GM10248 (cell line): Measurements from ENCODE around the gene CPM.
"Not testable (repeated sequence)": the region's sequence is repeated elsewhere in the genome, so short reads cannot be mapped to it uniquely, and the experiment has no call there.

Experiments used
- CTCF ChIA-PET: fragments of 300-600 bp; sonication (Branson Sonifier 250); formaldehyde crosslinking; extraction: SDS; loops from one replicate; lab custom pipeline; 2021; ENCODE audit warnings: antibody characterized with exemption; lab: Yijun Ruan, JAX
- POLR2A ChIA-PET: fragments of 350-650 bp; sonication (Branson Sonifier 250); formaldehyde crosslinking; extraction: SDS; loops from one replicate; lab custom pipeline; 2020; ENCODE audit warnings: antibody characterized with exemption; lab: Yijun Ruan, JAX
- DNase-seq: peaks from one replicate; pipeline ENCODE4 v3.0.0; 2012; ENCODE audit errors: extremely low spot score
- CTCF ChIP-seq: IDR thresholded peaks from 2 replicates; pipeline ENCODE4 v1.5.1; 2012; ENCODE audit warnings: mild to moderate bottlenecking, low read depth; ENCODE audit errors: extremely low read depth, missing control alignments, control extremely low read depth

CPM gene

DNA sequence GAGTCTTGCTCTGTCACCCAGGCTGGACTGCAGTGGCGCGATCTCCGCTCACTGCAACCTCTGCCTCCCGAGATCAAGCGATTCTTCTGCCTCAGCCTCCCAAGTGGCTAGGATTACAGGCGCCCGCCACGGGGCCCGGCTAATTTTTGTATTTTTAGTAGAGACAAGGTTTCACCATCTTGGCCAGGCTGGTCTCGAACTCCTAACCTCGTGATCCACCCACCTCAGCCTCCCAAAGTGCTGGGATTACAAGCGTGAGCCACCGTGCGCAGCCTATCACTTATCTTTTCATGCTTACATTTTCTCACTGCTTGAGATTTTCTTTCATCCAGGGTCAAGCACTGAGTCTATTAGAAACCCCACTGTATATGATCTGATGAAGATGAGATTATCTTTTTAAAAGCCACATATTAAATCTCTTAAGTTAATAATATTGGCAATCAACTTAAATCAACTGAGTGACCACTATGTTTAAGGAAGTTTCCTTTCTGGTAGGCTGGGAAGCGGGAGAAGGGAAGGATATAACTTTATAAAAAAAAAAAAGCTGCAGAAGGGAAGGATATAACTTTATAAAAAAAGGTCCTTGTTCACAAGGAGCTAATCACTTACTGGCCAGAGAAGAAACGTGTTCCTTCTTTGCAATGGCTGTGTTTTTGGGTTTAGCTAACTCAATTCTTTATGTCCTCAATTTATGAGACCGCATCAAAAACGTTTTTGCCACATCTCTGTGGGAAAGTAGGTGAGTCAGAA lies 126.3 kb downstream of the CPM start:
- DNase-seq: no peak
- ChIA-PET CTCF (interaction anchor here (0.7 to 2.5 kb wide), 8 partner anchors 8 to 583 kb away, joined by 3 to 26 read pairs (median 5); no protein-coding TSS in a partner anchor), POLR2A (interaction anchor here (0.6 to 2.8 kb wide), 5 partner anchors 11 to 367 kb away, joined by 3 to 19 read pairs (median 6); partner anchors contain the start of gene SLC35E3)
- TF ChIP-seq CTCF: no peak

DNA sequence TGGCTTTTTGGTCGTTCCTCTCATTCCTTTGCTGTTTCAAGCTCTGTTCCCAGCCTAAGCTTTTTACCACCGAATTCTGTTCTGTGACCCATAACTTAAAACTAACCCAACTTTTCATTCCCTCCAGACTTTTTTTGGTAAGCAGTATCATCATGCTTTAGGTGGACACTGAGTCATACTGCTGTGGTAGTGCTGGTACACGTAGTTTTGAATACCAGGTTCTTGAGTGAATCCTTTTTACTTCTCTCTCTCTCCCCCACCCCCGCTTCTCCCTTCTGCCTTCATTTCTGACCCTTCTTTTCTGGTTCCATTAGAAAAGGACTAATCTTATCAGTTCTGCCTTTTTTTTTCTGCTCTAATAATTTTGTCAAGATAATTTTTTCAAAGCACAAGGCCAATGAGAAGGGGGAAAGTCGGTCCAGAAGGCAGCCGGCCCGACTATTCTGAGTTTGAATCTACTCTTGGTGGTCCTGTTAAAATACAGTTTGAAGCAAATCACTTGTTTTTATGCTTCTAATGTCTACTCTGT lies 127.3 kb downstream of the CPM start:
- CTCF ChIA-PET: no interaction called here
- no peak for TF ChIP-seq CTCF
- DNase-seq: no peak
- POLR2A ChIA-PET: no interaction called here

GRCh38 chr12:68804657-68805591 lies 128.0 kb downstream of the CPM start:
- ChIA-PET POLR2A (no interaction called here), CTCF (no interaction called here)
- TF ChIP-seq CTCF: no peak
- no peak for DNase-seq

DNA sequence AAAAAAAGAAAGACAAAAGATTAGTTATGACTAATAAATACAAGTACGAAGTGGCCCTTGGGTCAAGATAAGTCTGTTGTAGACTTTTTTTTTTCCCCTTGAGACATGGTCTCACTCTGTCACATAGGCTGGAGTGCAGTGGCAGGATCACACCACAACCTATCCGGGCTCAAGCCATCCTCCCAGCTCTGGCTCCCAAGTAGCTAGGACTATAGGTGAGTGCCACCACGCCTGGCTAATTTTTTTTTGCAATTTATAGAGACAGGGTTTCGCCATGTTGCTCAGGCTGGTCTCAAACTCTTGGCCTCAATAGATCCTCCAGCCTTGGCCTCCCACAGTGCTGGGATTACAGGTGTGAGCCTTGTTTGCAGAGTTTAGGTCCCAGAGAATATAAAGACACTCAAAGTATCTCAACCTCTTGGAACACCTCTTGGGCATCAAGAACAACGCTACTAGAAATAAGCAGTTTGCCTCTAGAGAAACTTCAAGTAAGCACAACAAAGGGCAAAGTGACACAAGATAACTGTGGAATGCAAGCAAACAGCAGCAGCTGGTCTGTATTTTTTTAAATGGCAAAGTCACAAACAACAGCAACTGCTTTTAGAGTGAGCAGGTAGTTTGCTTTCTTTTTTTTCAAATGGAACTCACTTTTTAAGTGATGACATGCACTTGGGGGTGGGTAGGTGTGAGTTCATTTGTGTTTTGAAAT lies 128.9 kb downstream of the CPM start:
- POLR2A ChIA-PET: no interaction called here
- DNase-seq: no peak
- CTCF ChIA-PET: interaction anchor here (1.1 to 1.3 kb wide), 2 partner anchors 11 to 17 kb away, joined by 3 read pairs; no protein-coding TSS in a partner anchor
- TF ChIP-seq CTCF: no peak

DNA sequence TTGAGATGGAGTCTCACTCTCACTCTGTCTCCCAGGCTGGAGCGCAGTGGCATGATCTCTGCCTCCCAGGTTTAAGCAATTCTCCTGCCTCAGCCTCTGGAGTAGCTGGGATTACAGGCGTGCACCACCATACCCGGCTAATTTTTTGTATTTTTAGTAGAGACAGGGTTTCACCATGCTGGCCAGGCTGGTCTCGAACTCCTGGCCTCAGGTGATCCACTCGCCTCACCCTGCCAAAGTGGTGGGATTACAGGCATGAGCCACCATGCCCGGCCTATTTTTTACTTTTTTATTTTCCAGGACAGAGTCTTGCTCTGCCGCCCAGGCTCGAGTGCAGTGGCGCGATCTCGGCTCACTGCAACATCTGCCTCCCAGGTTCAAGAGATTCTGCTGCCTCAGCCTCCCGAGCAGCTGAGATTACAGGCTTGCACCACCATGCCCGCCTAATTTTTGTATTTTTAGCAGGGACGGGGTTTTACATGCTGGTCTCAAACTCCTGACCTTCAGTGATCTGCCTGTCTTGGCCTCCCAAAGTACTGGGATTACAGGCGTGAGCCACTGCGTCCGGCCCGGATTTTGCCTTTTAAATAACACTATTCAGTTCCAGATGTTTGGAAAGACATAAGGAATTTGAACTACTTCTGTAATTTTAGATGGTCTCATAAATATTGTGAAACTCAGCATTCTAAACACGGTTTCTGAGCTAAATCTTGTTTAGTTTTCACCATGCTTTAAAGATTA lies 129.9 kb downstream of the CPM start:
- POLR2A ChIA-PET: not testable (repeated sequence)
- CTCF ChIA-PET: interaction anchor here (1.1 to 1.3 kb wide), 2 partner anchors 10 to 16 kb away, joined by 3 read pairs; no protein-coding TSS in a partner anchor

DNA sequence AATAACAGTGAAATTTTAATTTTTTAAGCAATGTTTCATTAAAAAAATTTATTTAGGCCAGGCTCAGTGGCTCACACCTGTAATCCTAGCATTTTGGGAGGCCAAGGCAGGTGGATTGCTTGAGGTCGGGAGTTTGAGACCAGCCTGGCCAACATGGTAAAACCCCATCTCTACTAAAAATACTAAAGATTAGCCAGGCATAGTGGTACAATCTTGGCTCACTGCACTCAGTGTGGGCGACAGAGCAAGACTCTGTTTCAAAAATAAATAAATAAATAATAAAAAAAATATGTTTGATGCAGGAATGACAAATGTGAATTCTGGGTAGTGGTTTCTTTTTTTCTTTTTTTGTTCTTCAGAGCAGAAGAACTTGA lies 130.6 kb downstream of the CPM start:
- DNase-seq, CTCF ChIA-PET, POLR2A ChIA-PET: not testable (repeated sequence)

More for the DNA sequence above, 129.9 kb downstream of the CPM start:
- not testable (repeated sequence) for DNase-seq
